K562 (cell line): ENCODE data around the gene WFIKKN1. TPM values are rescaled to one million over a fixed set of nuclear protein-coding genes. Genes with fewer than 3 reads are reported as not detected.
A peak's percentile ranks its signal among the peaks of the same experiment; 100 is the strongest.

ENCODE experiments used
- CBX3 ChIP-seq, 2 experiments: IDR thresholded peaks; 1 replicate in 1 of 2; 2 replicates in 1 of 2; pipeline ENCODE4 v1.6.1; 2012; ENCODE audit warnings: inconsistent platforms in 2 of 2, low read length in 2 of 2, borderline replicate concordance in 1 of 2, control low read depth in 1 of 2
- CREBBP ChIP-seq: IDR thresholded peaks from one replicate; pipeline ENCODE4 v1.6.1; 2012; ENCODE audit warnings: low read depth, mild to moderate bottlenecking, control low read depth, inconsistent platforms, low read length
- FOS ChIP-seq: IDR thresholded peaks from 3 replicates; pipeline ENCODE4 v1.6.1; 2011; ENCODE audit not compliant: insufficient read length; ENCODE audit errors: extremely low read depth
- FUS ChIP-seq: fragments of 200-400 bp; formaldehyde crosslinking; optimal IDR thresholded peaks from 2 replicates; pipeline ENCODE3; 2017; ENCODE audit warnings: low read depth, low read length
- NCOR1 ChIP-seq: fragments of 450-650 bp; IDR thresholded peaks from 2 replicates; pipeline ENCODE4 v1.6.1; 2016; ENCODE audit warnings: mild to moderate bottlenecking, moderate library complexity
- PHF21A ChIP-seq: fragments of 450-650 bp; IDR thresholded peaks from 2 replicates; pipeline ENCODE4 v1.6.1; 2017; ENCODE audit warnings: low read depth, borderline replicate concordance
- RBM34 ChIP-seq: fragments of 200-400 bp; formaldehyde crosslinking; IDR thresholded peaks from 2 replicates; pipeline ENCODE4 v1.6.1; 2018; ENCODE audit warnings: low read length, borderline replicate concordance; ENCODE audit not compliant: insufficient read depth
- SMARCA5 ChIP-seq: fragments of 450-650 bp; IDR thresholded peaks from 2 replicates; pipeline ENCODE4 v1.6.1; 2016
- SOX6 ChIP-seq: fragments of 450-650 bp; IDR thresholded peaks from 2 replicates; pipeline ENCODE4 v1.6.1; 2014; ENCODE audit warnings: mild to moderate bottlenecking
- SUPT5H ChIP-seq: fragments of 450-650 bp; IDR thresholded peaks from 2 replicates; pipeline ENCODE4 v1.6.1; 2016
- TAF1 ChIP-seq: IDR thresholded peaks from 2 replicates; pipeline ENCODE4 v1.6.1; 2011; ENCODE audit warnings: mild to moderate bottlenecking, low read length, moderate library complexity; ENCODE audit not compliant: insufficient read depth, control insufficient read depth, severe bottlenecking; ENCODE audit errors: extremely low read depth
- TCF7L2 ChIP-seq: fragments of 150-350 bp; IDR thresholded peaks from 2 replicates; pipeline ENCODE4 v1.6.1; 2016; ENCODE audit warnings: low read depth, mild to moderate bottlenecking, low read length, moderate library complexity
- TOE1 ChIP-seq, 2 experiments: fragments of 450-650 bp in 1 of 2; sonication (generic) in 1 of 2; formaldehyde crosslinking in 1 of 2; IDR thresholded peaks; 2 replicates each; pipeline versions ENCODE4 v1.7.1 to v1.8.0; 2016 to 2022; ENCODE audit warnings: borderline replicate concordance in 2 of 2, mild to moderate bottlenecking in 2 of 2, antibody characterized with exemption in 1 of 2, inconsistent platforms in 1 of 2, low read depth in 1 of 2, missing genetic modification reagents in 1 of 2, moderate library complexity in 1 of 2
- U2AF1 ChIP-seq: fragments of 200-400 bp; formaldehyde crosslinking; optimal IDR thresholded peaks from 2 replicates; pipeline ENCODE3; 2017; ENCODE audit warnings: mild to moderate bottlenecking, low read depth, low read length, moderate library complexity
- U2AF2 ChIP-seq: fragments of 200-400 bp; formaldehyde crosslinking; optimal IDR thresholded peaks from 2 replicates; pipeline ENCODE3; 2017; ENCODE audit warnings: low read depth, mild to moderate bottlenecking, low read length
- ZNF347 ChIP-seq: fragments of 450-650 bp; formaldehyde crosslinking; IDR thresholded peaks from 2 replicates; pipeline ENCODE4 v1.4.0; 2020; ENCODE audit warnings: low read depth, mild to moderate bottlenecking, moderate library complexity
- polyA plus RNA-seq, 8 experiments: library from polyadenylated mRNA; depleted of rRNA in 4 of 8; stranded (reverse) in 5 of 8; unstranded in 3 of 8; fragments of >200 nt; fragmentation: Nextera tagmentation in 2 of 8; fragmentation: Illumina TruSeq in 1 of 8; extraction: Ambion mirVana in 2 of 8; extraction: Trizol in 1 of 8; gene quantifications; 2 replicates each; pipeline versions ENCODE4 v1.2.1 to v1.2.3, GENCODE V29; 2011 to 2014; ENCODE audit warnings: inconsistent platforms in 1 of 8, missing spikeins in 1 of 8
- total RNA-seq, 7 experiments: library from RNA; depleted of rRNA in 6 of 7; stranded (reverse); fragments of >200 nt in 6 of 7; fragmentation: Illumina TruSeq in 2 of 7; extraction: Trizol in 2 of 7; gene quantifications; 2 replicates each; pipeline versions ENCODE4 v1.2.1 to v1.2.3, GENCODE V29; 2011 to 2021; ENCODE audit warnings: low replicate concordance in 1 of 7
- TF ChIP-seq, protein P1 (sequence below), 2 experiments: IDR thresholded peaks; 2 replicates each; pipeline ENCODE4 v1.6.1; 2011; ENCODE audit warnings: borderline replicate concordance in 1 of 2, control low read depth in 1 of 2, low read depth in 1 of 2, low read length in 1 of 2, mild to moderate bottlenecking in 1 of 2, mixed read lengths in 1 of 2, moderate library complexity in 1 of 2; ENCODE audit not compliant: insufficient read depth in 1 of 2, insufficient read length in 1 of 2, poor library complexity in 1 of 2, severe bottlenecking in 1 of 2; ENCODE audit errors: extremely low read depth in 1 of 2
- TF ChIP-seq, protein P2 (sequence below): fragments of 250-450 bp; sonication (Bioruptor Pico); IDR thresholded peaks from 2 replicates; pipeline ENCODE4 v1.8.0; 2022; ENCODE audit warnings: moderate library complexity, mild to moderate bottlenecking, inconsistent platforms
- TF ChIP-seq, protein P3 (sequence below): fragments of 450-650 bp; IDR thresholded peaks from 2 replicates; pipeline ENCODE4 v1.6.1; 2016; ENCODE audit warnings: low read depth, mild to moderate bottlenecking, moderate library complexity
- TF ChIP-seq, protein P4 (sequence below): fragments of 450-650 bp; IDR thresholded peaks from 2 replicates; pipeline ENCODE4 v1.6.1; 2016
- TF ChIP-seq, protein P5 (sequence below), 2 experiments: fragments of 150-350 bp in 1 of 2; IDR thresholded peaks; 2 replicates each; pipeline ENCODE4 v1.6.1; 2012 to 2016; ENCODE audit warnings: low read depth in 2 of 2, low read length in 2 of 2, mild to moderate bottlenecking in 1 of 2, moderate library complexity in 1 of 2

WFIKKN1 gene
- total and polyA plus RNA-seq, 9 of the 15 experiments (the other 6 are each of a cell fraction or from before 2014, with no cell fraction given): 0.14 to 1.1 (median 0.50) TPM; not detected in 4

DNA sequence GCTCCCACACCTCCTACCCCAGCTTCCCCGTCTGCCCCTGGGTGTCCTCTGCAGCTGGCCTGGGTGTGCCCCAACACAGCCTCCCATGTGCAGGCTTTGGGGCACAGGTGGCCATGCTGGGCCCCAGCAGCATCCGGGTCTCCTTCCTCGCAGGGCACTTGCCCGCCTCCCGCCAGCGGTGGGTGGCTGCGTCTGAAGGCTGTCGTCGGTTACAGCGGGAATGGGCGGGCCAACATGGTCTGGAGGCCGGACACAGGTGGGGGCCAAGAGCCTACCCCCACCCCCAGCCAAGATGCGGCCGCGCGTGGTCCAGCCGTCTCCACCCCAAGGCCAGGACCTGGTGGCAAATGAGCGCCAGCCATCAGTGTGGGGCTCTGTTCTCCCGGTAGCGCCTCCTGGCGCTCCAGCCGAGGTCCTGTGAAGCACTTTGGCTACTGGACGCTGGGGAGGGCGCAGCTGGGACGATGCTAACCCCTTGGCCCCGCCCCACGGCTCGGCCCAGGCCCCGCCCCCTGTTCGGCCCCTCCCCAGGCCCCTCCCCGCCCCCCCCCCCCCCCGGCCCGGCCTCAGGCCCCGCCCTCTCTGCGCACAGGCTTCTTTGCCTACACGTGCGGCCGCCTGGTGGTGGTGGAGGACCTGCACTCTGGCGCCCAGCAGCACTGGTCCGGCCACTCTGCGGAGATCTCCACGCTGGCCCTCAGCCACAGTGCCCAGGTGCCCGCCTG lies 29.8 kb downstream of the WFIKKN1 start (continued):
- peak; percentile 29 for TF ChIP-seq TAF1
- no peak for TF ChIP-seq TCF7L2
- TF ChIP-seq CREBBP: no peak
- TF ChIP-seq TOE1 (IDR thresholded peaks at IDR 0.05; ENCODE audit: borderline replicate concordance): 0 out of 2 replicates have a peak, but pooled peaks have one; percentile 26
- TF ChIP-seq TOE1 (CRISPR knock-in tag; IDR thresholded peaks at IDR 0.05; ENCODE audit: borderline replicate concordance, low read depth): no peak
- TF ChIP-seq U2AF1: no peak
- TF ChIP-seq, protein P1, sequence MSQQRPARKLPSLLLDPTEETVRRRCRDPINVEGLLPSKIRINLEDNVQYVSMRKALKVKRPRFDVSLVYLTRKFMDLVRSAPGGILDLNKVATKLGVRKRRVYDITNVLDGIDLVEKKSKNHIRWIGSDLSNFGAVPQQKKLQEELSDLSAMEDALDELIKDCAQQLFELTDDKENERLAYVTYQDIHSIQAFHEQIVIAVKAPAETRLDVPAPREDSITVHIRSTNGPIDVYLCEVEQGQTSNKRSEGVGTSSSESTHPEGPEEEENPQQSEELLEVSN (IDR thresholded peaks at IDR 0.05; ENCODE audit: borderline replicate concordance in 1 of 2, extremely low read depth in 1 of 2, insufficient read depth in 1 of 2, insufficient read length in 1 of 2, low read depth in 1 of 2, low read length in 1 of 2, poor library complexity in 1 of 2, severe bottlenecking in 1 of 2): peak; percentile 56 to 82
- no peak for TF ChIP-seq FUS
- TF ChIP-seq, protein P2, sequence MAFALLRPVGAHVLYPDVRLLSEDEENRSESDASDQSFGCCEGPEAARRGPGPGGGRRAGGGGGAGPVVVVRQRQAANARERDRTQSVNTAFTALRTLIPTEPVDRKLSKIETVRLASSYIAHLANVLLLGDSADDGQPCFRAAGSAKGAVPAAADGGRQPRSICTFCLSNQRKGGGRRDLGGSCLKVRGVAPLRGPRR (CRISPR knock-in tag): no peak
- no peak for TF ChIP-seq SMARCA5
- no peak for TF ChIP-seq RBM34
- no peak for TF ChIP-seq FOS
- no peak for TF ChIP-seq PHF21A
- no peak for TF ChIP-seq U2AF2
- TF ChIP-seq, protein P3, sequence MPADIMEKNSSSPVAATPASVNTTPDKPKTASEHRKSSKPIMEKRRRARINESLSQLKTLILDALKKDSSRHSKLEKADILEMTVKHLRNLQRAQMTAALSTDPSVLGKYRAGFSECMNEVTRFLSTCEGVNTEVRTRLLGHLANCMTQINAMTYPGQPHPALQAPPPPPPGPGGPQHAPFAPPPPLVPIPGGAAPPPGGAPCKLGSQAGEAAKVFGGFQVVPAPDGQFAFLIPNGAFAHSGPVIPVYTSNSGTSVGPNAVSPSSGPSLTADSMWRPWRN: no peak
- TF ChIP-seq SOX6: no peak
- TF ChIP-seq ZNF347 (CRISPR knock-in tag): no peak
- no peak; a peak in 1 of 3 replicates for TF ChIP-seq CBX3 (IDR thresholded peaks at IDR 0.05; ENCODE audit: borderline replicate concordance in 1 of 2, low read length in 2 of 2)
- no peak for TF ChIP-seq SUPT5H
- TF ChIP-seq, protein P4, sequence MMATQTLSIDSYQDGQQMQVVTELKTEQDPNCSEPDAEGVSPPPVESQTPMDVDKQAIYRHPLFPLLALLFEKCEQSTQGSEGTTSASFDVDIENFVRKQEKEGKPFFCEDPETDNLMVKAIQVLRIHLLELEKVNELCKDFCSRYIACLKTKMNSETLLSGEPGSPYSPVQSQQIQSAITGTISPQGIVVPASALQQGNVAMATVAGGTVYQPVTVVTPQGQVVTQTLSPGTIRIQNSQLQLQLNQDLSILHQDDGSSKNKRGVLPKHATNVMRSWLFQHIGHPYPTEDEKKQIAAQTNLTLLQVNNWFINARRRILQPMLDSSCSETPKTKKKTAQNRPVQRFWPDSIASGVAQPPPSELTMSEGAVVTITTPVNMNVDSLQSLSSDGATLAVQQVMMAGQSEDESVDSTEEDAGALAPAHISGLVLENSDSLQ: no peak
- TF ChIP-seq, protein P5, sequence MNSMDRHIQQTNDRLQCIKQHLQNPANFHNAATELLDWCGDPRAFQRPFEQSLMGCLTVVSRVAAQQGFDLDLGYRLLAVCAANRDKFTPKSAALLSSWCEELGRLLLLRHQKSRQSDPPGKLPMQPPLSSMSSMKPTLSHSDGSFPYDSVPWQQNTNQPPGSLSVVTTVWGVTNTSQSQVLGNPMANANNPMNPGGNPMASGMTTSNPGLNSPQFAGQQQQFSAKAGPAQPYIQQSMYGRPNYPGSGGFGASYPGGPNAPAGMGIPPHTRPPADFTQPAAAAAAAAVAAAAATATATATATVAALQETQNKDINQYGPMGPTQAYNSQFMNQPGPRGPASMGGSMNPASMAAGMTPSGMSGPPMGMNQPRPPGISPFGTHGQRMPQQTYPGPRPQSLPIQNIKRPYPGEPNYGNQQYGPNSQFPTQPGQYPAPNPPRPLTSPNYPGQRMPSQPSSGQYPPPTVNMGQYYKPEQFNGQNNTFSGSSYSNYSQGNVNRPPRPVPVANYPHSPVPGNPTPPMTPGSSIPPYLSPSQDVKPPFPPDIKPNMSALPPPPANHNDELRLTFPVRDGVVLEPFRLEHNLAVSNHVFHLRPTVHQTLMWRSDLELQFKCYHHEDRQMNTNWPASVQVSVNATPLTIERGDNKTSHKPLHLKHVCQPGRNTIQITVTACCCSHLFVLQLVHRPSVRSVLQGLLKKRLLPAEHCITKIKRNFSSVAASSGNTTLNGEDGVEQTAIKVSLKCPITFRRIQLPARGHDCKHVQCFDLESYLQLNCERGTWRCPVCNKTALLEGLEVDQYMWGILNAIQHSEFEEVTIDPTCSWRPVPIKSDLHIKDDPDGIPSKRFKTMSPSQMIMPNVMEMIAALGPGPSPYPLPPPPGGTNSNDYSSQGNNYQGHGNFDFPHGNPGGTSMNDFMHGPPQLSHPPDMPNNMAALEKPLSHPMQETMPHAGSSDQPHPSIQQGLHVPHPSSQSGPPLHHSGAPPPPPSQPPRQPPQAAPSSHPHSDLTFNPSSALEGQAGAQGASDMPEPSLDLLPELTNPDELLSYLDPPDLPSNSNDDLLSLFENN (IDR thresholded peaks at IDR 0.05; ENCODE audit: low read depth in 2 of 2, low read length in 2 of 2): no peak
- TF ChIP-seq NCOR1: no peak
